GM21619 (cell line): ENCODE data around the gene DNAI1.

Experiments used
- ATAC-seq: cut with Tn5 transposase; IDR thresholded peaks from one replicate; pipeline ENCODE4 v1.9.1; 2021; ENCODE audit not compliant: unreplicated experiment

DNAI1 gene

GRCh38 chr9:34540827-34541226, 82.2 kb downstream of the DNAI1 start:
- ATAC-seq = no peak

GRCh38 chr9:34541540-34541939, 82.9 kb downstream of the DNAI1 start:
- ATAC-seq = no peak

DNA sequence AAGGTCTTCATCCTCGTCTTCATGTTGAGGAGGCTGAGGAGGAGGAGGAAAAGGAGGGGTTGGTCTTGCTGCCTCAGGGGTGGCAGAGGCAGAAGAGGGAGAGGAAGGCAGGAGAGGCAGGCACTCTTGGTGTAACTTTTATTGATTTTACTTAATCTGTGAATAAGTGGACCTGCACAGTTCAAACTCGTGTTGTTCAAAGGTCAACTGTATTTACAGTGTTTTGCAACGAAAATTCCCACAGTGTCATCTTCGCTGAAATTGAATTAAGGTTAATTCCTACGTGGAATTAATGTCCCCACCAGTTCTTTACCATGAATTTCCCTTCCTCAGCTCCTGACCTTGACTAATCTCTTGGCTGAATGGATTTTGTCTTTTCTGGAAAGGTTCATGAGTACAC, 85.4 kb downstream of the DNAI1 start:
- no peak for ATAC-seq

- ATAC-seq = no peak
Observed at GRCh38 chr9:34545497-34545896, 86.9 kb downstream of the DNAI1 start.

DNA sequence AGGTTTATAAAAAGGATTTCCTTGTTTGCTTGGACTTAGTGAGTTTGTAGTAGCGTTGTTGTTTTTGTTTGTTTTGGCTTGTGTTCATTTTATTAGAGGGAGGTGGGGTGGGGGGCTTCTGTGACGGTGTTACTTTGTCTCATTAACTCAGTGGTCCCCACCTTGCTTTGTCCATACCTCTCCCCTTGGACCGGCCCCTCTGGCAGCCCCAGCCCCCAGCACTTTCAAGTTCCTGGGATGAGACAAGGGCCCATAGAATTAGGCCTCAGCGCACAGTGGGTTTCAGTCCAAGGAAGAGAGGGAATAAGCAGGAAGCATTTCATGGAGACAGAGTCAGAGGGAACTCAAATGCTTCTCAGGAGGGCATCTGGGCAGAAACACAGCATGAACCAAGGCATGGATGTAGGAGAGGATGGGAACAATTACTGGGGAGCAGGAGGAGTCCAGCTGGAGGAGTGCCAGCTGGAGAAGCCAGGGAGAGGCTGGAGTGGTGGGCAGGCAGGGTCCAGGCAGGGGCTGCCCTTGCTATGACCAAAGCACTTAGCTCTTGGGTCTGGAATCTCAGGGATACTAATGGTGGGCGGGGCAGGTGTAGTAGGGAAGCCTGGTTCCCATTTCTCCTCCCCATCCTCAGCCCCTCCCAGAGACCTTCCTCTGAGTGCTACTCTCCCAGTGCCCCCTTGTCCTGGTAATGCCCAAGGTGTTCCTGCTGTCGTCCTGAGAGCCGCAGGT, 87.7 kb downstream of the DNAI1 start:
- no peak for ATAC-seq

DNA sequence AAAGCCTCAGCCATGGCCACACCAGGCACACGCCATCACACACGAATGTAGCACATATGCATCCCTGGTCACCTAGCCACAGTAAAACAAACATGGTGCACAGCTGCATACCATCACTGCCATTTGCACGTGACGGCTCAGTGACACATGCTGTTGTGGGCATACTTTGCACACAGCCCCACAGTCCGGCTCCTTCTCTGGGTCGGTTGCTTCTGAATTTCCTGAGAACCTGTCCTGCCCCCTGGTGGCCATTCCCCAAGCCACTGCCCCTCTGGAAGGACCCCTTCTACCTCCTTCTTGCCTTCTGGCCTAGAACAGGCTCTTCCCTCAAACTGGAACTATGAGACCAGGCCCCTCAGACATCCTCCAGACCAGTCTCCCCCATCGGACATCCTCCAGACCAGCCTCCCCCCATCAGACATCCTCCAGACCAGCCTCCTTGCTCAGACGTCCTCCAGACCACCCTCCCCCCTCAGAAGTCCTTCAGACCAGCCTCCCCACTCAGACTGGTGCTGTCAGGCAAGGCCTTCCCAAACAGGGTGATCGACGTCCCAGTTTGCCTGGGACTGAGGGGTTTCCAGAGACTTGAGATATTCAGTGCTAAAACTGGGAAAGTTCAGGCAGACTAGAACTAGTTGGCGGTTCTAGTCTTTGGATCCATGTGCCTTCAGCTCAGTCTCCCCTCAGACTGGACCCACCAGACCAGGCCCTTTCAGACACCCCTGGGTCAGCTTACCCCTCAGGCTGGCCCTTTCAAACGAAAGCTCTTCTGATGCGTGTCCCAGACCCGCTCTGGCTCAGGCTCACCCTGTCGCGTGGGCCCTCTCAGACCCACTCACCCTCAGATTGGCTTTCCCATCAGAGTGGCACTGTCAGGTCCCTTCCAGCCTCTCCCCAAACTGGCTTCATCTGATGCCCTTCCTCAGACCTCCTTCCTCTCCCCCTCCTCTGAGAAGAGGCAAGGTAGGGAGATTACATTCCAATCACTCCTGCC, 88.5 kb downstream of the DNAI1 start:
- no peak for ATAC-seq

GRCh38 chr9:34547960-34548611, 89.5 kb downstream of the DNAI1 start:
- no peak for ATAC-seq

GRCh38 chr9:34549407-34549732, 90.8 kb downstream of the DNAI1 start:
- no peak for ATAC-seq

GRCh38 chr9:34550016-34550680, 91.5 kb downstream of the DNAI1 start:
- no peak for ATAC-seq

DNA sequence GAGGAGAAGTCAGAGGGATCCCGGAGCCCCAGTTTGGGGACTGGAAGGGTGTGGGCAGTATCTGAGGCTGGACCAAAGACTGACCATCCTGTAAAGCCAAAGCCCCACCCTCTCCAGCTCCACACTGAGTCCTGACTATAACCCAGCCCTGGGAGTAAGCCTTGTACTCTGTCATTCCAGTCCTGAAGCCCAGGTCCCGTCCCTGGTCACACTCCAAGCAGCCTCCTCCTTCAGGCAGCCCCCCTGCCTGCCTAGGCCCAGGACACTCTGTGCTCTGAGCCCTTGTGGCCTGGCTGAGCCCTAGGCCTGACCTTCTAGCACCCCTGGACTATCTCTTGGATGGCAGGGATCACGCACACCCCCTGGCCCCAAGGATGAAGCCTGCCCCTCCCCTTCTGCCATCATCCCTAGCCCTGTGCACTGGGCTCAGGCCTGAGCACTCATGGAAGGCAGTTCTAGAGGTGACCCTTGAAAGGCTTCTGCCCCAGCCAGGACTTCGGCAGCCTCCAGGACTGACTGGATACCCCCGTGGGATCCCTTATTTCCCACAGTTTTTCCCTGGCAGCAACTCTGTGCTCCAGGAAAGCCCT, 92.2 kb downstream of the DNAI1 start:
- no peak for ATAC-seq

- ATAC-seq = no peak
Observed at GRCh38 chr9:34551751-34552605, 93.4 kb downstream of the DNAI1 start.

- ATAC-seq = no peak
Observed at GRCh38 chr9:34552606-34552981, 94.0 kb downstream of the DNAI1 start.

GRCh38 chr9:34552986-34553385, 94.4 kb downstream of the DNAI1 start:
- ATAC-seq = no peak

GRCh38 chr9:34553511-34554021, 95.0 kb downstream of the DNAI1 start:
- no peak for ATAC-seq

DNA sequence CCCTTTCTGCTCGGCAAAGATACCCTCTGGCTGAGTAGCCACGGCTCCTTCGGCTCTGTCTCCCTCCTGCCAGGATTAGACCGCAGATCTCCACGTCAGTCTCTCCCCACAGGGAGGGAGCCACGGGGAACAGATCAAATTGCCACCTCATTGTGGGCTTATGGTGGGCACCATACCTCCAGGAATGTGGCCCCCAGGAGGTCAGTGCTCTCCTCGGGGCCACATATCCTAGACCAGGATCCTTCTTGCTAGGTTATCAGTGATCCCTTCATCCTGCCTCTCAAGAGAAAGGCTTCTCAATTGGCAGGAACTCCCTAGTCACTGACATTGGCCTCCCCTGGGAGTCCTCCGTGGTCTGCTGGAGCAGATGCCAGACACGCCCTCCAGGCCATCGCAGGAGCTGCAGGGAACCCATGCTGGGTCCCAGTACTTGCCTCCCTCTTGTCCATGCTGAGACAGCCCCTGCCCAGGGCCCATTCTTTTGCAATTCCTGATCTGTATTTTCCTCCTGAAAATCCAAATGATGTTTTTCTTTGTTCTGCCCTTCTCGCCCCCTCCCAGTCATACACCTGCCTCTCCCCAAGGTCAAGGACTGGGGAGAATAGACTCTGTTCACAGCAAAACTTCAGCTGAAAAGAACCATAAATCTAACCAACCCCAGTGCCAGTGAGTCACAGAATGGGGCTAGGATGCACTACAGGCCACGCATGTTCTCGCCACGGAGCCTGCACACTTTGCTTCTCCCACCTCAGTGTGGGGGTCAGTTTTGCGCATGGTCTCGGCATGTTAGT, 95.8 kb downstream of the DNAI1 start:
- no peak for ATAC-seq

DNA sequence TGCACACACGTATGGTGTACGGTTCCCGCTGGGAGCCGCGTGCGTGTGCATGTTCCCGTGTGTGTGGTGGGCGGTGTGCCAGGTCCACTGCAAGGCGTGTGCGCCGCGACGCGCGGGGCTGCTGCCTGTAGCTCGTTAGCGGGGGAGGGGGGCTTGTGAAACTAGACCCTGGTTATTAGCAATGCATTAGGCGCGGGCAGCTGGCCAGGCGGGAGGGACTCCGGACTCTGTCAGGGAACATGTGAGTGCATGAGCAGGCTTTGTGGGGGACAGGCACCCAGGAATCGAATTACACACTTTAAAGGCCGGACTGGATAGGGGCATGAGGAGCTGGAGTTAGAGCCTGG, 96.4 kb downstream of the DNAI1 start:
- no peak for ATAC-seq

DNA sequence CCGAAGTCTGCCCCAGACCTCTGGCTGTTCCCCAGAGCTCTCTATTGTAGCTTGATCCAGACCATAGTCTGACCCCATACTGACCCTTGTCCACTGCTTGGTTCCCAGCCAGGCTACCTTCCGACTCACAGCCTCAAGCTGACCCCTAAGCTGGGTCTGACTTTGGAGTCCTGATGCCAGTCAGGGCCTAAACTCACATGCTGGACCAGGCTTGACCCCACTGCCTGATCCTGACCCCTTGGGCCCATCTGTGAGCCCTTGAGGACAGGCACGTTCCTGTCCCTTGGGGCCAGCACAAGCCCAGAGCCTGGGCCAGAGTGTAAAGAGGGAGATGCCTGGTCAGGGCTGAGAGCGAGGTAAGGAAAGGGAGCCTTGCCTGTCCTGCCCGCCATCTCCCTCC, 96.9 kb downstream of the DNAI1 start:
- no peak for ATAC-seq

DNA sequence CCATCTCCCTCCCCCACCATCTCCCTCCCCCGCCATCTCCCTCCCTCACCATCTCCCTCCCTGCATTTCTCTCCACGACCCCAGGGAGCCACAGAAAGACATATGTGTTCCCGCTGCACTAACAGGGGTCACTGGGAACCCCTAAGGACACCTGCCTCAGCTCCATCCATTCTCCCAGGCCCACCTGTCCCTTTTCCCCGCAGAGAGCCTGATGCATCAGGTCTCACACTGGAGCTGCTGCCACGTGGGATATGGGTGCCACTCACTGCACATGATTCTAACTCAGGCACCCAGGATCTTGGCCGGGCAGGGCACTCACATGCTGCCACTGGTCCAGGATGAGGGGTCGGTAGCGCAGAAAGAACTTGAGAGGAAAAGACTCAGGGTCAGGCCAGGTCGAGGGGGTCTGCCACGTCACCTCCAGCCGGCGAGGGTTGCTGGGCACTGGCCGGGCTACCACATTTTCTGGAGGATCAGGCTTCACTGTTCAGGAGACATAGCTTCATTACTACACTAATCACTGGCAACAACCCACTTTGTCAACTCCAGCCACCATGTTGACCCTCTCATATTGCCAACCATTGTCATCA, 97.4 kb downstream of the DNAI1 start:
- no peak for ATAC-seq

DNA sequence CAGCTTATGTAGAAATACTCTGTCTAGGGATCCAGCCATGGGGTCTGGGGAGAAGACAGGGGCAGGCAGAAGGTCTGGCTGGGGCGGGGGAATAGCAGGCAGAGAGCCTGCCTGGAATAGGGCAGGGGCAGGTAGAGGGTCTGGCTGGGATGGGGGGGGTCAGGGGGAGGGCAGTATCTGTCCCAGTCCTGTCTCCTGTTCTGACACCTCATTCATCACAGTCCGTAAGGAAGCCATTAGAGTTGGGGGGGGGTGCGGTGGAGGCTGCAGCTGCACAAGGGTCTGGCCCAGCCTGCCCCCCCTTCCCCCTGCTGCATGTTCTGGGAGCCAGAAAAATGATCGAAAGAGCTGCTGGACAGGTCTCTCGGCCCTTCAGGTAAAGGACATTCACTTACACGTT, 98.3 kb downstream of the DNAI1 start:
- no peak for ATAC-seq
